ENCODE data around the gene AFG1L. TPM values are rescaled to one million over a fixed set of nuclear protein-coding genes. Genes with fewer than 3 reads are reported as not detected.

The AFG1L gene
- total RNA-seq, 2 donors from 2014 or later = 2.9 to 4.1 TPM

GRCh38 chr6:108507316-108507715 lies 212.5 kb downstream of the AFG1L start:
- no peak overlapping the region for H3K27ac ChIP-seq
- no peak for DNase-seq (ENCODE audit: low spot score)
- no peaks in the 10 kb centered on the region for H3K4me1 ChIP-seq
- H3K4me3 ChIP-seq = no peak overlapping the region
- H3K36me3 ChIP-seq = no peaks in the 10 kb centered on the region
- H3K27me3 ChIP-seq = no peaks in the 10 kb centered on the region
- H3K9me3 ChIP-seq = no peaks in the 10 kb centered on the region
- no peak for TF ChIP-seq CTCF (IDR thresholded peaks at IDR 0.05)

DNA sequence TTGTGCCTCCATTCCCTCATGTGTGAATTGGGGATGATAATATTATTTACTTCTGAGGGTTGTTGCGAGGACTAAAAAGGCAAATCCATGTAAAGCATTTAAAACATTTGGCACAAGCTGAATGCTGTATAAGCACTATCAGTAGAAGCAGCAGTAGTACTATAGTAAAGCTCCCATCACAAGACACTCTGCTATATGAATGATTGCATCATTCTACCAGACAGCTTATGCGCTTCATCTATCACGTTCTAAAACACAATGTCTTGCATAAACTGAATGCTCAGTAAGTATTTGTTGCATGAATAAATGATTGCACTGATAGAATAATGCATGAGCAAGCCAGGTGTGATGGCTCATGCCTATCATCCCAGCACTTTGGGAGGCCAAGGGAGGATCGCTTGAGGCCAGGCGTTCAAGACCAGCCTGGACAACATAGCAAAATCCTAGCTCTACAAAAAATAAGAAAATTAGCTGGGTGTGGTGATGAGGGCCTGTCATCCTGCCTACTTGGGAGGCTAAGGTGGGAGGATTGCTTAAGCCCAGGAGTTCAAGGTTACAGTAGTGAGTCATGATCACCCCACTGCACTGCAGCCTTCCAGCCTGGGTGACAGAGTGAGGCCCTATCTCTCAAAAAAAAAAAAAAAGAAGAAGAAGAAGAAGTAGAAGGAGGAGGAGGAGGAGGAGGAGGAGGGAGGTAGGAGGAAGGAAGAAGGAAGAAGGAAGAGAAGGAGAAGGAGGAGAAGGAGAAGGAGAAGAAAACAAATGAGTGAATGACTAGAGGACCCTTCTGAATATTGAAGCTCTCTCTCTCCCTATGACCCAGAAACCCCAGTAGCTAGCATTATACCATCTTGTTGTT lies 215.8 kb downstream of the AFG1L start:
- no peaks in the 10 kb centered on the region for H3K27me3 ChIP-seq
- H3K36me3 ChIP-seq = no peaks in the 10 kb centered on the region
- no peaks in the 10 kb centered on the region for H3K9me3 ChIP-seq
- DNase-seq (ENCODE audit: low spot score) = no peak
- no peak overlapping the region for H3K4me3 ChIP-seq
- no peak for TF ChIP-seq CTCF (IDR thresholded peaks at IDR 0.05)
- H3K27ac ChIP-seq = no peak overlapping the region
- H3K4me1 ChIP-seq = no peaks in the 10 kb centered on the region

DNA sequence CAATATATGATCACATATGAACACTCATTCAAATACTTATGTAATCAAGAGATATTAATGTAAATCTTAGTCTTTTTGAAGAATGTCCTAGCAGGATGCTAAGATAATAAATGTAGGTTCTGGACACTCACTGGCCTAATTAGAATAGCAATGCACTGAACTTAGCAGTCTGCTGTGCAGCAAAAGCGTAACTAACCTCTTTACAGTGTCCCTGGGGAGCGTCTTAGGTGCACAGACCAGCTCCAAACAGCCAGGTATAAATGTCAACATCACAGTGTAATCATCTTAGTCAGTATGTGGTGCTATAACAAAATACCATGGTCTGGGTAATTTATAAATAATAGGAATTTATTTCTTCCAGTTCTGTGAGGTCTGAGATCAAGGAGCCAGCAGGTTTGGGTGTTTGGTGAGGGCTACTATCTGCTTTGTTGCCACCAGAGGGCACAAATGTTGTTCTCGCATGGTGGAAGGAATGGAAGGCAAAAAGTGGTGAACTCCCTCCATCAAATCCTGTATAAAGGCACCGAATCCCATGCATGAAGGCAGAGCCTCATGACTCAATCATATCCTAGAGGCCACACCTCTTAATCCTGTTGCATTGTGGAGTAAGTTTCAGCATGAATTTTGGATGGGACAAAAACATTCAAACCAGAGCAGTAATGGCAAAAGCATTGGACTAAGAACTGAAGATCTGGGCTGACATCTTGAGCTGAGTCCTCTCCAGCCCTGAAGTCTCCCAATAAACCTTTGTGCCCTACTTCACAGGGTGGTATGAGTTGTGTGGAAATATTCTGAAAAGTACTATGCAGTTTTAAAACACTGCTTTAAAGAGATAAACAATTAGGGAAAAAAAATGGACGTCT lies 224.1 kb downstream of the AFG1L start:
- Histone ChIP-seq H3K4me1 (no peaks in the 10 kb centered on the region), H3K9me3 (no peaks in the 10 kb centered on the region), H3K4me3 (no peak overlapping the region), H3K36me3 (no peaks in the 10 kb centered on the region), H3K27ac (no peak overlapping the region), H3K27me3 (no peaks in the 10 kb centered on the region)
- TF ChIP-seq CTCF (IDR thresholded peaks at IDR 0.05) = peak in 1 of 2 donors; percentile 39
- no peak for DNase-seq (ENCODE audit: low spot score)

- no peak for DNase-seq (ENCODE audit: low spot score)
- no peaks in the 10 kb centered on the region for H3K9me3 ChIP-seq
- no peak for TF ChIP-seq CTCF (IDR thresholded peaks at IDR 0.05)
These were observed 226.8 kb downstream of the AFG1L start for GRCh38 chr6:108521616-108522107.

GRCh38 chr6:108523697-108524096 lies 228.8 kb downstream of the AFG1L start:
- TF ChIP-seq CTCF (IDR thresholded peaks at IDR 0.05) = no peak
- Histone ChIP-seq H3K27me3 (no peaks in the 10 kb centered on the region), H3K4me1 (no peaks in the 10 kb centered on the region), H3K4me3 (no peak overlapping the region), H3K36me3 (no peaks in the 10 kb centered on the region), H3K9me3 (no peaks in the 10 kb centered on the region), H3K27ac (no peak overlapping the region)
- DNase-seq (ENCODE audit: low spot score) = no peak

More at GRCh38 chr6:108521616-108522107, 226.8 kb downstream of the AFG1L start:
- Histone ChIP-seq H3K36me3 (no peaks in the 10 kb centered on the region), H3K4me1 (no peaks in the 10 kb centered on the region), H3K4me3 (no peak overlapping the region), H3K27me3 (no peaks in the 10 kb centered on the region), H3K27ac (no peak overlapping the region)
